HepG2 (cell line): ENCODE results near the gene RSPRY1.

Experiments
- IRX3 ChIP-seq: sonication (generic); formaldehyde crosslinking; IDR thresholded peaks from 2 replicates; pipeline ENCODE4 v1.8.1; 2023; ENCODE audit warnings: mild to moderate bottlenecking, low read depth, missing genetic modification reagents, borderline replicate concordance
- PHF8 ChIP-seq: sonication (generic); formaldehyde crosslinking; IDR thresholded peaks from 2 replicates; pipeline ENCODE4 v1.5.0; 2020; ENCODE audit warnings: missing genetic modification reagents
- POGK ChIP-seq: sonication (generic); formaldehyde crosslinking; conservative IDR thresholded peaks from 2 replicates; pipeline ENCODE4 v1.8.0; 2022; ENCODE audit warnings: mild to moderate bottlenecking, moderate library complexity, missing genetic modification reagents
- SNRNP70 ChIP-seq: fragments of 200-400 bp; formaldehyde crosslinking; IDR thresholded peaks from 2 replicates; pipeline ENCODE4 v1.6.1; 2017; ENCODE audit warnings: mild to moderate bottlenecking, low read depth, low read length, moderate library complexity
- ZBTB8A ChIP-seq: sonication (generic); formaldehyde crosslinking; IDR thresholded peaks from 2 replicates; pipeline ENCODE4 v1.4.0; 2020; ENCODE audit warnings: mild to moderate bottlenecking, low read depth, missing genetic modification reagents, borderline replicate concordance
- ZNF234 ChIP-seq: sonication (generic); formaldehyde crosslinking; conservative IDR thresholded peaks from 2 replicates; pipeline ENCODE4 v1.5.1; 2020; ENCODE audit warnings: mild to moderate bottlenecking, missing genetic modification reagents
- TF ChIP-seq, protein P1 (sequence below): sonication (generic); formaldehyde crosslinking; IDR thresholded peaks from 2 replicates; pipeline ENCODE4 v1.5.0; 2020; ENCODE audit warnings: mild to moderate bottlenecking, missing genetic modification reagents, moderate library complexity

DNA sequence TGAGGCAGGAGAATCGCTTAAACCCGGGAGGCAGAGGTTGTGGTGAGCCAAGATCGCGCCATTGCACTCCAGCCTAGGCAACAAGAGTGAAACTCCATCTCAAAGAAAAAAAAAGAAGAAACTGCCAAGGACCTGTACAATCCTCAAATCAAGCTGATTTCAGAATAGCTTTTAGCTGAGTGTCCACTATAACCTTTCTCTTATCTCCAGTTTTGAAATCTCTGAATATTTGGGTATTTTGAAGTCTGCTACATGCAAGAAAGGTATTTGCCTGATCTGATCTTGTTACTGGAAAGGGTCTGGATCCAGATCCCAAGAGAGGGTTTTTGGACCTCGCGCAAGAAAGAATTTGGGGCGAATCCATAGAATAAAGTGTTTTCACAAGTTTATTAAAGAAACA, 39.8 kb downstream of the RSPRY1 start:
- TF ChIP-seq POGK (CRISPR knock-in tag) (no peak), ZNF234 (CRISPR knock-in tag) (no peak), PHF8 (no peak), SNRNP70 (no peak), IRX3 (CRISPR knock-in tag) (no peak), ZBTB8A (CRISPR knock-in tag) (no peak)
- TF ChIP-seq, protein P1, sequence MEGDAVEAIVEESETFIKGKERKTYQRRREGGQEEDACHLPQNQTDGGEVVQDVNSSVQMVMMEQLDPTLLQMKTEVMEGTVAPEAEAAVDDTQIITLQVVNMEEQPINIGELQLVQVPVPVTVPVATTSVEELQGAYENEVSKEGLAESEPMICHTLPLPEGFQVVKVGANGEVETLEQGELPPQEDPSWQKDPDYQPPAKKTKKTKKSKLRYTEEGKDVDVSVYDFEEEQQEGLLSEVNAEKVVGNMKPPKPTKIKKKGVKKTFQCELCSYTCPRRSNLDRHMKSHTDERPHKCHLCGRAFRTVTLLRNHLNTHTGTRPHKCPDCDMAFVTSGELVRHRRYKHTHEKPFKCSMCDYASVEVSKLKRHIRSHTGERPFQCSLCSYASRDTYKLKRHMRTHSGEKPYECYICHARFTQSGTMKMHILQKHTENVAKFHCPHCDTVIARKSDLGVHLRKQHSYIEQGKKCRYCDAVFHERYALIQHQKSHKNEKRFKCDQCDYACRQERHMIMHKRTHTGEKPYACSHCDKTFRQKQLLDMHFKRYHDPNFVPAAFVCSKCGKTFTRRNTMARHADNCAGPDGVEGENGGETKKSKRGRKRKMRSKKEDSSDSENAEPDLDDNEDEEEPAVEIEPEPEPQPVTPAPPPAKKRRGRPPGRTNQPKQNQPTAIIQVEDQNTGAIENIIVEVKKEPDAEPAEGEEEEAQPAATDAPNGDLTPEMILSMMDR (CRISPR knock-in tag): no peak
